Liver (tissue), 9 donors: ENCODE measurements around the gene POU3F4. TPM values are rescaled to one million over a fixed set of nuclear protein-coding genes. Genes with fewer than 3 reads are reported as not detected.

Source experiments
- DNase-seq: peaks from one replicate; pipeline ENCODE4 v3.0.0-alpha.2; 2017; ENCODE audit warnings: low spot score
- H3K27ac ChIP-seq, 2 donors: one replicate each; pipeline ENCODE4 v1.7.0; 2013; ENCODE audit warnings: inconsistent platforms in 2 of 2, low read length in 2 of 2, control low read depth in 1 of 2, low read depth in 1 of 2, mild to moderate bottlenecking in 1 of 2
- H3K27me3 ChIP-seq, 4 donors: one replicate each; pipeline versions ENCODE4 v1.6.1 to v1.7.0; 2013; ENCODE audit warnings: low read length in 3 of 4, inconsistent platforms in 1 of 4, mild to moderate bottlenecking in 1 of 4, moderate library complexity in 1 of 4; ENCODE audit not compliant: control insufficient read depth in 4 of 4, insufficient read depth in 4 of 4
- H3K36me3 ChIP-seq, 4 donors: one replicate each; pipeline versions ENCODE4 v1.6.1 to v1.7.0; 2013; ENCODE audit warnings: low read length in 3 of 4, mild to moderate bottlenecking in 3 of 4, low read depth in 1 of 4, moderate library complexity in 1 of 4; ENCODE audit not compliant: control insufficient read depth in 4 of 4, insufficient read depth in 3 of 4
- H3K4me1 ChIP-seq, 4 donors: one replicate each; pipeline versions ENCODE4 v1.6.1 to v1.7.0; 2013; ENCODE audit warnings: low read length in 3 of 4, mild to moderate bottlenecking in 3 of 4, moderate library complexity in 1 of 4; ENCODE audit not compliant: control insufficient read depth in 4 of 4, insufficient read depth in 4 of 4
- H3K4me3 ChIP-seq, 3 donors: one replicate each; pipeline versions ENCODE4 v1.6.1 to v1.7.0; 2013; ENCODE audit warnings: low read length in 3 of 3, control low read depth in 1 of 3, low read depth in 1 of 3, mild to moderate bottlenecking in 1 of 3
- H3K9ac ChIP-seq, 2 donors: one replicate each; pipeline ENCODE4 v1.7.0; 2013; ENCODE audit warnings: low read length in 2 of 2, mild to moderate bottlenecking in 2 of 2, moderate library complexity in 2 of 2, control low read depth in 1 of 2, low read depth in 1 of 2
- H3K9me3 ChIP-seq, 4 donors: one replicate each; pipeline versions ENCODE4 v1.6.1 to v1.7.0; 2013; ENCODE audit warnings: low read length in 3 of 4; ENCODE audit not compliant: control insufficient read depth in 4 of 4
- ATF3 ChIP-seq: IDR thresholded peaks from 2 replicates; pipeline ENCODE4 v1.6.1; 2016; ENCODE audit warnings: antibody characterized with exemption
- CTCF ChIP-seq: fragments of 150-350 bp; IDR thresholded peaks from 2 replicates; pipeline ENCODE4 v1.5.1; 2017; ENCODE audit warnings: improper control_type of control experiment, low read depth, low read length; ENCODE audit not compliant: missing input control
- FOXA1 ChIP-seq: IDR thresholded peaks from 2 replicates; pipeline ENCODE4 v1.6.1; 2016; ENCODE audit warnings: antibody characterized with exemption
- FOXA2 ChIP-seq: IDR thresholded peaks from 2 replicates; pipeline ENCODE4 v1.6.1; 2016; ENCODE audit warnings: antibody characterized with exemption
- GABPA ChIP-seq, 2 donors: IDR thresholded peaks in 1 of 2; conservative IDR thresholded peaks in 1 of 2; 2 replicates each; pipeline ENCODE4 v1.6.1; 2016; ENCODE audit warnings: antibody characterized with exemption in 2 of 2, mild to moderate bottlenecking in 1 of 2, moderate library complexity in 1 of 2
- HNF4A ChIP-seq, 2 donors: conservative IDR thresholded peaks; 2 replicates each; pipeline ENCODE4 v1.6.1; 2016; ENCODE audit warnings: antibody characterized with exemption in 2 of 2, mild to moderate bottlenecking in 2 of 2
- HNF4G ChIP-seq: IDR thresholded peaks from 2 replicates; pipeline ENCODE4 v1.6.1; 2016; ENCODE audit warnings: antibody characterized with exemption
- JUND ChIP-seq, 2 donors: IDR thresholded peaks; 2 replicates each; pipeline ENCODE4 v1.6.1; 2016; ENCODE audit warnings: antibody characterized with exemption in 2 of 2
- NR2F2 ChIP-seq: IDR thresholded peaks from 2 replicates; pipeline ENCODE4 v1.6.1; 2016; ENCODE audit warnings: antibody characterized with exemption
- RAD21 ChIP-seq, 2 donors: IDR thresholded peaks; 2 replicates each; pipeline ENCODE4 v1.6.1; 2016; ENCODE audit warnings: antibody characterized with exemption in 2 of 2, mild to moderate bottlenecking in 2 of 2
- REST ChIP-seq: IDR thresholded peaks from 2 replicates; pipeline ENCODE4 v1.6.1; 2016; ENCODE audit warnings: antibody characterized with exemption, mild to moderate bottlenecking
- RXRA ChIP-seq, 2 donors: IDR thresholded peaks; 2 replicates each; pipeline ENCODE4 v1.6.1; 2017 to 2018; ENCODE audit warnings: antibody characterized with exemption in 2 of 2, mild to moderate bottlenecking in 1 of 2
- SP1 ChIP-seq: IDR thresholded peaks from 2 replicates; pipeline ENCODE4 v1.6.1; 2018; ENCODE audit warnings: antibody characterized with exemption, mild to moderate bottlenecking
- TAF1 ChIP-seq: conservative IDR thresholded peaks from 2 replicates; pipeline ENCODE4 v1.6.1; 2016; ENCODE audit warnings: antibody characterized with exemption, mild to moderate bottlenecking
- YY1 ChIP-seq: IDR thresholded peaks from 2 replicates; pipeline ENCODE4 v1.6.1; 2016; ENCODE audit warnings: antibody characterized with exemption, mild to moderate bottlenecking
- WGBS: extraction: QIAGEN DNeasy Blood & Tissue Kit; methylation state at CpG from one replicate; pipeline ENCODE4 v1.1.7; 2013; 5-methylcytosine and 5-hydroxymethylcytosine counted together
- polyA plus RNA-seq, 2 donors: library from polyadenylated mRNA; stranded (reverse) in 1 of 2; unstranded in 1 of 2; fragments of 200-250 nt in 1 of 2; fragments of >200 nt in 1 of 2; fragmentation: Nextera tagmentation in 1 of 2; extraction: Ambion mirVana in 1 of 2; gene quantifications; one replicate each; pipeline versions ENCODE4 v1.2.1 to v1.2.3, GENCODE V29; 2013 to 2015
- total RNA-seq, 2 donors: library from RNA; depleted of rRNA; stranded (reverse); fragments of >200 nt; gene quantifications; one replicate each; pipeline ENCODE4 v1.2.3, GENCODE V29; 2014
- TF ChIP-seq, protein P1 (sequence below): IDR thresholded peaks from 2 replicates; pipeline ENCODE4 v1.6.1; 2016; ENCODE audit warnings: antibody characterized with exemption
- TF ChIP-seq, protein P2 (sequence below): IDR thresholded peaks from 2 replicates; pipeline ENCODE4 v1.6.1; 2016; ENCODE audit warnings: antibody characterized with exemption
- donor health status: healthy.
- donor health status: healthy.
- donor health status: healthy.
- donor health status: healthy.
- donor health status: healthy.

POU3F4 gene
- total and polyA plus RNA-seq, 4 donors, result not detected

DNA sequence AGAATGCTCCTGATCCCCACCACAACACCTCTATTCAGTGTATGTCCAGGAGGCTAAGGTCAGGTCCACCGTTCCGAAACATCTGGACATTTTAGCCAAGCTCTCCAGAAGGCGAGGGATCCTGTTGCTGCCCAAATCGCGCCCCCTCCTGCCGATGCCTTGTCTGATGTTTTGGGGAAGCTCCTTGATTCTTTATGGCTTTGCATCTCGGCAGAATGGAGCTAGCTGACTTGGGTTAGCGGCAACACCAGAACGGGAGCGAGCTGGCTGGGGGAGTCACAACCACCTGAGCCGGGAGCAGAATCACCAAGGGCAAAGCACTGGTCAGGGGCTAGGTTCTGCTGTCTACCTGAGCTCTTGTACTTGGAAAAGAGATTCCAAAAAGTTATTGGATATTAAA lies 6.6 kb upstream of the POU3F4 start:
- WGBS, result 10% methylated on average over 11 of the region's 11 CpGs
- H3K4me1 ChIP-seq, result no peaks in the 10 kb centered on the region
- DNase-seq, result no peak
- H3K9ac ChIP-seq, result no peak overlapping the region
- H3K27me3 ChIP-seq, result peaks cover 0 to 13% (median 3%) of the 10 kb centered on the region in 4 donors
- H3K27ac ChIP-seq, result no peak overlapping the region
- H3K9me3 ChIP-seq, result no peaks in the 10 kb centered on the region
- TF ChIP-seq, protein P1, sequence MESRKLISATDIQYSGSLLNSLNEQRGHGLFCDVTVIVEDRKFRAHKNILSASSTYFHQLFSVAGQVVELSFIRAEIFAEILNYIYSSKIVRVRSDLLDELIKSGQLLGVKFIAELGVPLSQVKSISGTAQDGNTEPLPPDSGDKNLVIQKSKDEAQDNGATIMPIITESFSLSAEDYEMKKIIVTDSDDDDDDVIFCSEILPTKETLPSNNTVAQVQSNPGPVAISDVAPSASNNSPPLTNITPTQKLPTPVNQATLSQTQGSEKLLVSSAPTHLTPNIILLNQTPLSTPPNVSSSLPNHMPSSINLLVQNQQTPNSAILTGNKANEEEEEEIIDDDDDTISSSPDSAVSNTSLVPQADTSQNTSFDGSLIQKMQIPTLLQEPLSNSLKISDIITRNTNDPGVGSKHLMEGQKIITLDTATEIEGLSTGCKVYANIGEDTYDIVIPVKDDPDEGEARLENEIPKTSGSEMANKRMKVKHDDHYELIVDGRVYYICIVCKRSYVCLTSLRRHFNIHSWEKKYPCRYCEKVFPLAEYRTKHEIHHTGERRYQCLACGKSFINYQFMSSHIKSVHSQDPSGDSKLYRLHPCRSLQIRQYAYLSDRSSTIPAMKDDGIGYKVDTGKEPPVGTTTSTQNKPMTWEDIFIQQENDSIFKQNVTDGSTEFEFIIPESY, result no peak
- no peak for TF ChIP-seq FOXA1
- TF ChIP-seq NR2F2, result no peak
- no peak for TF ChIP-seq GABPA (IDR thresholded peaks at IDR 0.05 in 1 of 2, conservative IDR thresholded peaks at IDR 0.05 in 1 of 2)
- TF ChIP-seq ATF3, result no peak
- TF ChIP-seq REST, result no peak
- no peak for TF ChIP-seq FOXA2
- TF ChIP-seq RAD21 (IDR thresholded peaks at IDR 0.05), result no peak
- no peak for TF ChIP-seq SP1
- no peak for TF ChIP-seq CTCF
- no peak for TF ChIP-seq HNF4A (conservative IDR thresholded peaks at IDR 0.05)
- TF ChIP-seq JUND (IDR thresholded peaks at IDR 0.05), result no peak
- TF ChIP-seq, protein P2, sequence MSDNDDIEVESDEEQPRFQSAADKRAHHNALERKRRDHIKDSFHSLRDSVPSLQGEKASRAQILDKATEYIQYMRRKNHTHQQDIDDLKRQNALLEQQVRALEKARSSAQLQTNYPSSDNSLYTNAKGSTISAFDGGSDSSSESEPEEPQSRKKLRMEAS, result no peak
- H3K4me3 ChIP-seq, result no peak overlapping the region
- no peaks in the 10 kb centered on the region for H3K36me3 ChIP-seq

DNA sequence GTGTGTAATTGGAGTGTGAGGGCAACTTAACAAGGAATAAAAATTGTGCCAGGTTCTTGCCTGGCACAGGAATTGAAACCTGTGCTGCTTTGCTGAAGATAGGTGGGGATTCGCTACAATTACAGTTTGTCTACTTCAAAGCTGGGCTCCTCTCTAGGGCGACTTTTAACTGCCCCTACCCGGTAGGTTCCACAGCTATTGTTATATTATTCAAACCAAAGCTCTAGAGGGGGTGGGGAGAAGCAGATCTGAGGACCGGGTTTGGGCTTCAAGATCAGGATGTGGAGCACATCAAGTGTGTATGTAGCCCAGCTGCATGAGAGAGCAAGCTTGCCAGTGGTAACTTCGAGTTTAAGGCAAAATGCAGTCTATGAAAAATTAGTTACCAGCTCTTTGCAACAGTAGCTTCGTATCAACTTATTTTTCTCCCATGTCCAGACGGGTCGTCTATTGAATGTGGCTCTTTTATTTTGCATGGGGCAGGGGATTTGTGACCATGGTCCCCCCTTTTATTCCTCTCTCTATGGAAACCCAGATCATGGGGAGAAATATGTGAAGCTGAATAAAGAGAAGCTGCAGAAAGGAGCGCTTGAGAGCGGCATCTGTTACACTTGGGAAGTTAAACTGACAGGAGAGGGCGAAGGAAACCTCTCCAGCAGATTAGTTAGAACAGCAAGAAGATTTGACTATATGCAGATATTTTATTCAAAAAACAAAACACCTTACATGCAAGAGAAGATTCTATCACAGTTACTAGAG lies 3.2 kb upstream of the POU3F4 start:
- H3K9ac ChIP-seq, result no peak overlapping the region
- peaks cover 4 to 9% (median 8%) of the 10 kb centered on the region in 4 donors for H3K4me1 ChIP-seq
- no peak overlapping the region for H3K27ac ChIP-seq
- peaks cover 0 to 5% (median 0%) of the 10 kb centered on the region in 4 donors for H3K9me3 ChIP-seq
- no peaks in the 10 kb centered on the region for H3K36me3 ChIP-seq
- no peak for DNase-seq
- H3K4me3 ChIP-seq, result no peak overlapping the region
- 9% methylated on average over 11 of the region's 11 CpGs for WGBS
- H3K27me3 ChIP-seq, result peaks cover 0 to 25% (median 6%) of the 10 kb centered on the region in 4 donors
- no peak for TF ChIP-seq FOXA1
- TF ChIP-seq GABPA (IDR thresholded peaks at IDR 0.05 in 1 of 2, conservative IDR thresholded peaks at IDR 0.05 in 1 of 2), result no peak
- TF ChIP-seq NR2F2, result no peak
- TF ChIP-seq SP1, result no peak
- TF ChIP-seq REST, result no peak
- no peak for TF ChIP-seq TAF1
- TF ChIP-seq RXRA (IDR thresholded peaks at IDR 0.05), result no peak
- no peak for TF ChIP-seq HNF4G
- TF ChIP-seq, protein P1, result no peak
- TF ChIP-seq, protein P2, result no peak
- TF ChIP-seq YY1, result no peak
